Measurements from ENCODE around the gene GRIPAP1. TPM values are rescaled to one million over a fixed set of nuclear protein-coding genes. Genes with fewer than 3 reads are reported as not detected.
"Not testable (repeated sequence)": the region's sequence is repeated elsewhere in the genome, so short reads cannot be mapped to it uniquely, and the experiment has no call there.

GRIPAP1 gene
- total RNA-seq, 2 donors from 2014 or later = 97.8 to 143 TPM

GRCh38 chrX:49019050-49019449, 17.0 kb upstream of the GRIPAP1 start:
- Mint-ChIP-seq H3K9me3 (no peaks in the 10 kb centered on the region), H3K27ac (no peak overlapping the region), H3K4me3 (no peak overlapping the region), H3K27me3 (peaks cover 0 to 5% of the 10 kb centered on the region in 2 donors), H3K36me3 (no peaks in the 10 kb centered on the region), H3K4me1 (ENCODE audit: low read depth in 2 of 2) (no peaks in the 10 kb centered on the region)
- ATAC-seq = no peak
- no peak for DNase-seq (ENCODE audit: low spot score)

- H3K4me3 Mint-ChIP-seq = peak overlapping the region; percentile 48
- H3K36me3 Mint-ChIP-seq = peaks cover 1% of the 10 kb centered on the region
- no peak overlapping the region for H3K27ac Mint-ChIP-seq
- no peaks in the 10 kb centered on the region for H3K27me3 Mint-ChIP-seq
- DNase-seq (ENCODE audit: low spot score) = no peak
- no peak for ATAC-seq
- H3K4me1 Mint-ChIP-seq (ENCODE audit: low read depth in 2 of 2) = peaks cover 11 to 17% of the 10 kb centered on the region in 2 donors
- H3K9me3 Mint-ChIP-seq = no peaks in the 10 kb centered on the region
These were observed 1.6 kb upstream of the GRIPAP1 start for GRCh38 chrX:49003696-49004095.

DNA sequence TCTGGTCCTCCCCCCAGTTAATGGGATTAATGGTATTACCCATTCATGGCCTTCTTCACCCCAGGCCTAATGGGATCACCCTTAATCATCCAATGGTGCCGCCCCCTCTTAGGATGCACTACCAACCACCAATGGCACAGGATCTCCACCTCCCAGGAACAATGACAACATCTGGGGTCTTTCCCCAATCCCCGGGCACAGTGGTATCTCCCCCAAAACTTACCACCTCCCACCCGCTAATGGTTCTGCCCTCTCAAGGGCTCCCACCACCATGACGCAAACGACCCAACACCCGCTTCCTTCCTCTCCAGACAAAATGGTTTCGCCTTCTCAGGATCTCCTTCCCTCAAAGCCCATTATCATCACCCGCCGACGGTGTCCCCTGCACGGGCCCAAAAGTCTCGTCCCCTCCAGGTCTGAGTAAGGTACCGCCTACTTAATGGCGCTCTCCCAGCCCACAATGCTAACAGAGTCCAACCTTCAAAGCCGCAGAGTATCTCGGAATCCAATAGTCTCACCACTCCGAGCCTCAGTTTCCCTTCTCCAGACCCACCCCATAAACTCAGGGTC, 458 bp downstream of the GRIPAP1 start:
- Mint-ChIP-seq H3K4me3 (peak overlapping the region; percentile 100), H3K9me3 (no peaks in the 10 kb centered on the region), H3K36me3 (peaks cover 22% of the 10 kb centered on the region), H3K4me1 (ENCODE audit: low read depth in 2 of 2) (peaks cover 25 to 28% of the 10 kb centered on the region in 2 donors), H3K27ac (peak overlapping the region; percentile 95 to 99), H3K27me3 (no peaks in the 10 kb centered on the region)
- ATAC-seq (peak; percentile 69 to 70), DNase-seq (ENCODE audit: low spot score) (peak; percentile 64)

- no peaks in the 10 kb centered on the region for H3K9me3 Mint-ChIP-seq
- no peaks in the 10 kb centered on the region for H3K27me3 Mint-ChIP-seq
- peak overlapping the region; percentile 95 to 99 for H3K27ac Mint-ChIP-seq
- no peak for ATAC-seq
- peaks cover 25 to 28% of the 10 kb centered on the region in 2 donors for H3K4me1 Mint-ChIP-seq (ENCODE audit: low read depth in 2 of 2)
- peak overlapping the region; percentile 100 for H3K4me3 Mint-ChIP-seq
- H3K36me3 Mint-ChIP-seq = peaks cover 25% of the 10 kb centered on the region
- DNase-seq (ENCODE audit: low spot score) = no peak
These were observed 1.4 kb downstream of the GRIPAP1 start for GRCh38 chrX:49000636-49001035.

DNA sequence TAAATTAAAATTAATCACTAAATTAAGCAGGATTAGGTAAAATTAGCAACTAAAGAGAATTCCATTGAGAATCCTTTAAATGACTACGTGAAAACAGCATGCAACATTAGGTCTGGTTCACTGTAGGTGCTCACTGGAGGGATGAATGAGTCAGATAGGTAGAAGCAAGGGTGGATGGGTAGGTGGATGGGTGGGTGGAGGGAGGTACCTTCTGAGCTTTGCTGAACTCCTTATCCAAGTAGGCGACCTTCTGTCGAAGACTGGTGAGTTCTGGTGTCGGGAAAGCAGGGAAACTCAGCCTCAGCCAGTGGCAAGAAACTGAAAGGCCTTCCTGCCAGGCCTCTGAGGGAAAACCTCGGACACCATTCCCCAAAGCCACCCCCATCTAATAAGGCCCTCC, 3.0 kb downstream of the GRIPAP1 start:
- ATAC-seq (no peak), DNase-seq (ENCODE audit: low spot score) (no peak)
- no peak overlapping the region for H3K27ac Mint-ChIP-seq
- no peaks in the 10 kb centered on the region for H3K9me3 Mint-ChIP-seq
- peaks cover 33% of the 10 kb centered on the region for H3K36me3 Mint-ChIP-seq
- H3K4me3 Mint-ChIP-seq = no peak overlapping the region
- H3K27me3 Mint-ChIP-seq = peaks cover 0 to 2% of the 10 kb centered on the region in 2 donors
- peaks cover 33 to 34% of the 10 kb centered on the region in 2 donors for H3K4me1 Mint-ChIP-seq (ENCODE audit: low read depth in 2 of 2)

GRCh38 chrX:48998391-48998790, 3.7 kb downstream of the GRIPAP1 start:
- H3K36me3 Mint-ChIP-seq = peaks cover 33% of the 10 kb centered on the region
- no peak overlapping the region for H3K27ac Mint-ChIP-seq
- peaks cover 0 to 2% of the 10 kb centered on the region in 2 donors for H3K27me3 Mint-ChIP-seq
- H3K4me3 Mint-ChIP-seq = peak overlapping the region; percentile 48
- ATAC-seq (no peak), DNase-seq (ENCODE audit: low spot score) (no peak)
- H3K9me3 Mint-ChIP-seq = no peaks in the 10 kb centered on the region
- peaks cover 30 to 34% of the 10 kb centered on the region in 2 donors for H3K4me1 Mint-ChIP-seq (ENCODE audit: low read depth in 2 of 2)

GRCh38 chrX:48997865-48998264, 4.2 kb downstream of the GRIPAP1 start:
- Mint-ChIP-seq H3K9me3 (no peaks in the 10 kb centered on the region), H3K27me3 (peaks cover 0 to 2% of the 10 kb centered on the region in 2 donors), H3K4me1 (ENCODE audit: low read depth in 2 of 2) (peaks cover 30 to 34% of the 10 kb centered on the region in 2 donors), H3K27ac (peak overlapping the region in 1 of 2 donors; percentile 5), H3K36me3 (peaks cover 33% of the 10 kb centered on the region), H3K4me3 (peak overlapping the region; percentile 13)
- no peak for DNase-seq (ENCODE audit: low spot score)
- ATAC-seq = no peak

GRCh38 chrX:48997455-48997854, 4.6 kb downstream of the GRIPAP1 start:
- peaks cover 33% of the 10 kb centered on the region for H3K36me3 Mint-ChIP-seq
- peak overlapping the region in 1 of 2 donors; percentile 5 for H3K27ac Mint-ChIP-seq
- ATAC-seq = no peak
- H3K4me3 Mint-ChIP-seq = peak overlapping the region; percentile 13
- H3K27me3 Mint-ChIP-seq = peaks cover 0 to 2% of the 10 kb centered on the region in 2 donors
- no peak for DNase-seq (ENCODE audit: low spot score)
- peaks cover 30 to 34% of the 10 kb centered on the region in 2 donors for H3K4me1 Mint-ChIP-seq (ENCODE audit: low read depth in 2 of 2)
- H3K9me3 Mint-ChIP-seq = no peaks in the 10 kb centered on the region

GRCh38 chrX:48996969-48997368, 5.1 kb downstream of the GRIPAP1 start:
- H3K9me3 Mint-ChIP-seq = no peaks in the 10 kb centered on the region
- H3K27ac Mint-ChIP-seq = peak overlapping the region in 1 of 2 donors; percentile 5
- ATAC-seq (no peak), DNase-seq (ENCODE audit: low spot score) (no peak)
- peaks cover 29 to 31% of the 10 kb centered on the region in 2 donors for H3K4me1 Mint-ChIP-seq (ENCODE audit: low read depth in 2 of 2)
- H3K27me3 Mint-ChIP-seq = peaks cover 0 to 2% of the 10 kb centered on the region in 2 donors
- H3K4me3 Mint-ChIP-seq = peak overlapping the region; percentile 13
- H3K36me3 Mint-ChIP-seq = peaks cover 33% of the 10 kb centered on the region

DNA sequence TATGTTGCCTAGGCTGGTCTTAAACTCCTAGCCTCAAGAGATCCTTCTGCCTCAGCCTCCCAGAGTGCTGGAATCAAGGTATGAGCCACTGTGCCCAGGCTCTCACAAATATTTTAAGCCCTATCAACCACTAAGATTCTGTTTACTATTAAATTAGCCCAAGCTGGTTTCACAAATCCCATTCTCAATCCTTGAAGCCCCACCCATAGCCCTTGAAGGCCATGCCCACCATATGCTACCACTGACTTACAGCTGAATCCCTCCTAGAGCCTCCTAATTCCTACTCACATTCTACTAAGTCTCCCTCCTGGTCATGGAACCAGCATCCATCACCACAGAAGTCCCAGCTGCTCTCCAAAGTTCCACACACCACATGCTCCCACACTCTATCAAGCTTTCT, 9.7 kb downstream of the GRIPAP1 start:
- DNase-seq (ENCODE audit: low spot score) (no peak), ATAC-seq (no peak)
- Mint-ChIP-seq H3K27ac (no peak overlapping the region), H3K36me3 (peaks cover 18% of the 10 kb centered on the region), H3K4me3 (no peak overlapping the region), H3K27me3 (peaks cover 0 to 5% of the 10 kb centered on the region in 2 donors), H3K4me1 (ENCODE audit: low read depth in 2 of 2) (peaks cover 10% of the 10 kb centered on the region in 2 donors), H3K9me3 (no peaks in the 10 kb centered on the region)

DNA sequence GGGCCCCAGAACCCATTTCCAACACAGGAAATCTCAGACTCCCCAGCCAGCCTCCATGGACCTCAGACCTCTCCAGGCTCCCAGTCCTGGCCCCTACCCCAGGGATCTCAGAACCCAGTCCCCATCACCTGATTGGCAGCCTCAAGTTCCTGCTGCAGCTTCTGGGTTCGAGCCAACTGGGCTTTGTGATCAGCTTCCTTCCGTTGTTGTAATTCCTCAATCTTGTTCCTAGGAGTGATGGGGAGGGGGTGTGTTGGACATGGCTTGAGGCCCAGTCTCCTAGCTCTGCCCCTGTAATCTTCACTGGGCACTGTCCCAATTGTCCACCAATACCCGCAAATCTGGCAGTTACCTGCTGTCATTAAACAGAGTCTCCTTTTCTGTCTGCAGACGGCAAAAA, 12.6 kb downstream of the GRIPAP1 start:
- no peak for ATAC-seq
- no peak for DNase-seq (ENCODE audit: low spot score)
- H3K27me3 Mint-ChIP-seq = peaks cover 0 to 3% of the 10 kb centered on the region in 2 donors
- H3K9me3 Mint-ChIP-seq = no peaks in the 10 kb centered on the region
- H3K4me3 Mint-ChIP-seq = no peak overlapping the region
- no peak overlapping the region for H3K27ac Mint-ChIP-seq
- H3K36me3 Mint-ChIP-seq = peaks cover 6% of the 10 kb centered on the region
- H3K4me1 Mint-ChIP-seq (ENCODE audit: low read depth in 2 of 2) = no peaks in the 10 kb centered on the region

GRCh38 chrX:48983896-48984295, 18.2 kb downstream of the GRIPAP1 start:
- no peak for ATAC-seq
- no peaks in the 10 kb centered on the region for H3K9me3 Mint-ChIP-seq
- H3K36me3 Mint-ChIP-seq = peaks cover 27% of the 10 kb centered on the region
- peaks cover 0 to 3% of the 10 kb centered on the region in 2 donors for H3K4me1 Mint-ChIP-seq (ENCODE audit: low read depth in 2 of 2)
- H3K27ac Mint-ChIP-seq = no peak overlapping the region
- peaks cover 0 to 3% of the 10 kb centered on the region in 2 donors for H3K27me3 Mint-ChIP-seq
- DNase-seq (ENCODE audit: low spot score) = no peak
- no peak overlapping the region for H3K4me3 Mint-ChIP-seq

GRCh38 chrX:48983081-48983480, 19.0 kb downstream of the GRIPAP1 start:
- no peak for DNase-seq (ENCODE audit: low spot score)
- peaks cover 0 to 3% of the 10 kb centered on the region in 2 donors for H3K4me1 Mint-ChIP-seq (ENCODE audit: low read depth in 2 of 2)
- H3K27me3 Mint-ChIP-seq = no peaks in the 10 kb centered on the region
- no peak overlapping the region for H3K27ac Mint-ChIP-seq
- no peak overlapping the region for H3K4me3 Mint-ChIP-seq
- no peaks in the 10 kb centered on the region for H3K9me3 Mint-ChIP-seq
- no peak for ATAC-seq
- peaks cover 35% of the 10 kb centered on the region for H3K36me3 Mint-ChIP-seq

DNA sequence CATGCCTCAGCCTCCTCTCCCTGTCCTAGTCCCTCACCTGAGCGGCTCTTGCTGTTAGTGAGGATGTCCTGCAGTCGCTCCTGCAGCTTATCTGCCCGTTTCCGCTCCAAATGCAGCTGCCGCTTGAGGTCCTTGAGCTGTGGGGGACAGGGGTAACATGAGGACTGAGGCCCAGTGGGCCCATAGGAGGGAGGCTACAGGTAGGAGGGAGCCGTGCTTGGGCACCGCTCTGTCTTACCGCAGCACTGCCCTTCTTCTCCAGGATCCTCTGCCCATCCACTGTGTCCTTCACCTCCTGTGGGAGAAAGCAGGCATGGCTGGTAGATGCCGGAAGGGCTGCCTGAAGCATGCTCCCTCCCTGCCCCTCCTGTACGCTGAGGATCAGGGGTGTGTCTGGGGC, 20.9 kb downstream of the GRIPAP1 start:
- Mint-ChIP-seq H3K4me1 (ENCODE audit: low read depth in 2 of 2) (peaks cover 0 to 3% of the 10 kb centered on the region in 2 donors), H3K27me3 (no peaks in the 10 kb centered on the region), H3K9me3 (no peaks in the 10 kb centered on the region), H3K27ac (no peak overlapping the region), H3K36me3 (peaks cover 36% of the 10 kb centered on the region), H3K4me3 (no peak overlapping the region)
- DNase-seq (ENCODE audit: low spot score) (no peak), ATAC-seq (peak in 1 of 2 donors; percentile 40)

GRCh38 chrX:48980341-48980740, 21.7 kb downstream of the GRIPAP1 start:
- peaks cover 36% of the 10 kb centered on the region for H3K36me3 Mint-ChIP-seq
- not testable (repeated sequence) for H3K27ac Mint-ChIP-seq

More at GRCh38 chrX:48980341-48980740, 21.7 kb downstream of the GRIPAP1 start:
- not testable (repeated sequence) for H3K4me3 Mint-ChIP-seq; ATAC-seq; H3K4me1 Mint-ChIP-seq (ENCODE audit: low read depth in 2 of 2); H3K27me3 Mint-ChIP-seq; DNase-seq (ENCODE audit: low spot score); H3K9me3 Mint-ChIP-seq
